ENCODE data around the gene DFFB. TPM values are rescaled to one million over a fixed set of nuclear protein-coding genes. Genes with fewer than 3 reads are reported as not detected.

The DFFB gene
- total RNA-seq, 1 experiment from 2014 or later: 9.0 TPM

GRCh38 chr1:3847081-3847480 lies 10.2 kb upstream of the DFFB start:
- H3K27ac ChIP-seq (ENCODE audit: low read depth, low read length): no peak overlapping the region
- H3K4me2 ChIP-seq (ENCODE audit: low read length): no peak overlapping the region
- RAD21 ChIA-PET (ENCODE audit: low non-redundant PET in 1 of 2, low total read pairs in 2 of 2, uncharacterized antibody in 2 of 2, unreplicated experiment in 2 of 2): no interaction called here
- intact Hi-C loops (cut with micrococcal nuclease): no loop called here
- TF ChIP-seq ZNF274 (IDR thresholded peaks at IDR 0.05; ENCODE audit: low read depth, low read length) (no peak), ELF1 (IDR thresholded peaks at IDR 0.05; ENCODE audit: borderline replicate concordance, low read depth) (no peak), SRF (IDR thresholded peaks at IDR 0.05; ENCODE audit: low read depth) (no peak), ATF3 (IDR thresholded peaks at IDR 0.05) (no peak), ZBTB33 (IDR thresholded peaks at IDR 0.05; ENCODE audit: extremely low read depth, insufficient replicate concordance, low read length) (no peak), SIN3A (IDR thresholded peaks at IDR 0.05; ENCODE audit: low read depth) (no peak), EGR1 (IDR thresholded peaks at IDR 0.05; ENCODE audit: low read depth) (no peak), YY1 (IDR thresholded peaks at IDR 0.05; ENCODE audit: extremely low read depth, insufficient replicate concordance, low read depth, low read length) (no peak), POLR2A (IDR thresholded peaks at IDR 0.05; ENCODE audit: borderline replicate concordance, extremely low read depth, insufficient read depth, insufficient read length) (no peak), EZH2phosphoT487 (IDR thresholded peaks at IDR 0.05; ENCODE audit: borderline replicate concordance) (no peak), CTCF (IDR thresholded peaks at IDR 0.05 in 2 of 3, conservative IDR thresholded peaks at IDR 0.05 in 1 of 3; ENCODE audit: borderline replicate concordance in 1 of 3, insufficient read depth in 1 of 3, low read depth in 2 of 3, low read length in 2 of 3) (no peak)
- DNase-seq (ENCODE audit: low read depth, low spot score) (no peak), ATAC-seq (no peak)
- H4K20me1 ChIP-seq (ENCODE audit: insufficient read depth): no peaks in the 10 kb centered on the region
- H3K27me3 ChIP-seq (ENCODE audit: insufficient read depth, low read length): no peaks in the 10 kb centered on the region
- H3K9ac ChIP-seq (ENCODE audit: low read length): no peak overlapping the region
- H2AFZ ChIP-seq (ENCODE audit: low read depth, low read length, poor library complexity, severe bottlenecking): no peak overlapping the region
- no peaks in the 10 kb centered on the region for H3K9me2 ChIP-seq (ENCODE audit: insufficient read depth)
- H3K4me1 ChIP-seq (ENCODE audit: control insufficient read depth in 1 of 2, insufficient read depth in 2 of 2, low read length in 2 of 2): no peaks in the 10 kb centered on the region
- POLR2A ChIA-PET: no interaction called here
- H3K9me3 ChIP-seq (ENCODE audit: control insufficient read depth in 1 of 2, insufficient read depth in 1 of 2, low read depth in 1 of 2, low read length in 2 of 2): no peaks in the 10 kb centered on the region
- H3K4me3 ChIP-seq (replicated peaks in 1 of 2; ENCODE audit: low read depth in 1 of 2, low read length in 2 of 2): no peak overlapping the region
- H3K79me2 ChIP-seq (ENCODE audit: insufficient read depth, low read length): no peaks in the 10 kb centered on the region
- H3K36me3 ChIP-seq (ENCODE audit: control insufficient read depth in 1 of 2, insufficient read depth in 2 of 2, low read length in 2 of 2): no peaks in the 10 kb centered on the region; a peak in 2 of 4 replicates
- no TSS peak for BruUV-seq (replicated peaks)
- CTCF ChIA-PET: no interaction called here
